Loucy (cell line): ENCODE results near the gene SOWAHA.
A peak's percentile ranks its signal among the peaks of the same experiment; 100 is the strongest.

ENCODE experiments used
- H2AFZ ChIP-seq: fragments of 200-600 bp; sonication (generic); 2 replicates; pipeline ENCODE4 v1.6.0; 2016; ENCODE audit warnings: antibody characterized with exemption, mild to moderate bottlenecking, low read length, moderate library complexity
- H3F3A ChIP-seq: fragments of 200-600 bp; 2 replicates; pipeline ENCODE4 v1.6.0; 2016; ENCODE audit warnings: antibody characterized with exemption, low read depth, mild to moderate bottlenecking
- H3K27me3 ChIP-seq: fragments of 200-600 bp; sonication (generic); 2 replicates; pipeline ENCODE4 v1.6.1; 2014; ENCODE audit warnings: low read length, mild to moderate bottlenecking; ENCODE audit not compliant: insufficient read depth, poor library complexity, severe bottlenecking
- H3K36me3 ChIP-seq: fragments of 200-600 bp; sonication (generic); 2 replicates; pipeline ENCODE4 v1.6.1; 2016; ENCODE audit warnings: low read length; ENCODE audit not compliant: insufficient read depth
- H3K4me1 ChIP-seq: fragments of 200-600 bp; sonication (generic); 2 replicates; pipeline ENCODE4 v1.5.1; 2014; ENCODE audit warnings: low read length, mild to moderate bottlenecking; ENCODE audit not compliant: insufficient read depth, poor library complexity, severe bottlenecking
- H3K4me2 ChIP-seq: fragments of 200-600 bp; sonication (generic); 2 replicates; pipeline ENCODE4 v1.6.0; 2014; ENCODE audit warnings: antibody characterized with exemption, low read length, low read depth, mild to moderate bottlenecking; ENCODE audit not compliant: poor library complexity, severe bottlenecking
- H3K4me3 ChIP-seq: fragments of 200-600 bp; sonication (generic); 2 replicates; pipeline ENCODE4 v1.5.1; 2014; ENCODE audit warnings: low read length, mild to moderate bottlenecking, mixed read lengths; ENCODE audit not compliant: poor library complexity, severe bottlenecking
- H3K79me2 ChIP-seq: fragments of 200-600 bp; sonication (generic); 2 replicates; pipeline ENCODE4 v1.6.1; 2014; ENCODE audit warnings: low read length; ENCODE audit not compliant: insufficient read depth
- H3K9ac ChIP-seq: fragments of 200-600 bp; sonication (generic); 2 replicates; pipeline ENCODE4 v1.6.0; 2014; ENCODE audit warnings: mild to moderate bottlenecking, low read depth, low read length, moderate library complexity; ENCODE audit not compliant: poor library complexity, severe bottlenecking
- H3K9me2 ChIP-seq: fragments of 200-600 bp; sonication (generic); replicated peaks from 2 replicates; pipeline ENCODE4 v1.6.1; 2016; ENCODE audit warnings: low read depth, low read length, mixed read lengths
- H3K9me3 ChIP-seq: fragments of 200-600 bp; sonication (generic); 2 replicates; pipeline ENCODE4 v1.6.1; 2014; ENCODE audit warnings: mild to moderate bottlenecking, antibody characterized with exemption, low read length, low read depth; ENCODE audit not compliant: insufficient read depth
- H4K20me1 ChIP-seq: fragments of 200-600 bp; sonication (generic); 2 replicates; pipeline ENCODE4 v1.6.0; 2014; ENCODE audit warnings: antibody characterized with exemption, low read length, mild to moderate bottlenecking; ENCODE audit not compliant: insufficient read depth, poor library complexity, severe bottlenecking
- CTCF ChIP-seq: fragments of 200-600 bp; sonication (generic); conservative IDR thresholded peaks from 2 replicates; pipeline ENCODE4 v1.5.1; 2014; ENCODE audit warnings: mild to moderate bottlenecking, antibody characterized with exemption, low read length
- EZH2phosphoT487 ChIP-seq: fragments of 200-600 bp; IDR thresholded peaks from 2 replicates; pipeline ENCODE4 v1.6.1; 2018; ENCODE audit warnings: antibody characterized with exemption, mild to moderate bottlenecking, moderate library complexity, borderline replicate concordance

The SOWAHA gene

GRCh38 chr5:132819468-132819867 lies 6.4 kb downstream of the SOWAHA start:
- H3K79me2 ChIP-seq: no peaks in the 10 kb centered on the region
- H3K36me3 ChIP-seq: no peaks in the 10 kb centered on the region
- no peak overlapping the region for H3K9ac ChIP-seq
- H3K9me2 ChIP-seq: no peaks in the 10 kb centered on the region
- TF ChIP-seq EZH2phosphoT487 (no peak), CTCF (no peak)
- H3F3A ChIP-seq: no peaks in the 10 kb centered on the region
- no peak overlapping the region for H2AFZ ChIP-seq
- no peaks in the 10 kb centered on the region for H3K4me1 ChIP-seq
- H3K27me3 ChIP-seq: no peaks in the 10 kb centered on the region
- H3K9me3 ChIP-seq: no peaks in the 10 kb centered on the region
- no peak overlapping the region for H3K4me2 ChIP-seq
- no peak overlapping the region for H3K4me3 ChIP-seq
- H4K20me1 ChIP-seq: no peaks in the 10 kb centered on the region

- H3K4me2 ChIP-seq: no peak overlapping the region
- H3K9me2 ChIP-seq: no peaks in the 10 kb centered on the region
- no peak overlapping the region for H2AFZ ChIP-seq
- no peak overlapping the region for H3K4me3 ChIP-seq
- no peaks in the 10 kb centered on the region for H3K9me3 ChIP-seq
- H3K36me3 ChIP-seq: no peaks in the 10 kb centered on the region
- no peak for TF ChIP-seq EZH2phosphoT487
- peak; percentile 69 for TF ChIP-seq CTCF
- H3K4me1 ChIP-seq: no peaks in the 10 kb centered on the region
- no peaks in the 10 kb centered on the region for H3K79me2 ChIP-seq
- H4K20me1 ChIP-seq: no peaks in the 10 kb centered on the region
- no peaks in the 10 kb centered on the region for H3F3A ChIP-seq
- H3K9ac ChIP-seq: no peak overlapping the region
- no peaks in the 10 kb centered on the region for H3K27me3 ChIP-seq
Observed at GRCh38 chr5:132820162-132820754, 7.2 kb downstream of the SOWAHA start.

DNA sequence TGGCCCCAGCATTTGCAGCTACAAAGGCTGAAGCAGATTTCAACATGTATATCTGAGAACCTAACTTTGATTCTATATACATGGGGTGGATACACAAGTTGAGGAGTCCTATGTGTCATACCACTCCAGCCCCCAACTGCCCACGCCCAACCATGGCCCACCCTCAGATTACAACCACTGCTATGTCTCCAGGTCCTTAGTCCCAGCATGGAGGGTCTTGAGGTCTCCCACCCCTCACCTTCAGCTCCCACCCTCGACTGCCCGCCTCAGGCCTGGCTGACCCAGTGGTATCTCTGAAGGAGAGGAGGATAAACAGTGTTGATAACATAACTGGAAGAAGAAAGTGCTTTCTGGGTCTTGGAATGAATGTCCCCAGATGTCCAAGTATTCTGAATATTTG lies 8.2 kb downstream of the SOWAHA start:
- Histone ChIP-seq H3K27me3 (no peaks in the 10 kb centered on the region), H4K20me1 (no peaks in the 10 kb centered on the region), H3K9ac (no peak overlapping the region), H3K79me2 (no peaks in the 10 kb centered on the region), H2AFZ (no peak overlapping the region), H3K4me1 (no peaks in the 10 kb centered on the region), H3K4me2 (no peak overlapping the region), H3K36me3 (no peaks in the 10 kb centered on the region), H3F3A (no peaks in the 10 kb centered on the region), H3K4me3 (no peak overlapping the region), H3K9me3 (no peaks in the 10 kb centered on the region), H3K9me2 (no peaks in the 10 kb centered on the region)
- TF ChIP-seq CTCF: no peak
- no peak for TF ChIP-seq EZH2phosphoT487
